Measurements from ENCODE around the gene ALS2.

ALS2 gene

DNA sequence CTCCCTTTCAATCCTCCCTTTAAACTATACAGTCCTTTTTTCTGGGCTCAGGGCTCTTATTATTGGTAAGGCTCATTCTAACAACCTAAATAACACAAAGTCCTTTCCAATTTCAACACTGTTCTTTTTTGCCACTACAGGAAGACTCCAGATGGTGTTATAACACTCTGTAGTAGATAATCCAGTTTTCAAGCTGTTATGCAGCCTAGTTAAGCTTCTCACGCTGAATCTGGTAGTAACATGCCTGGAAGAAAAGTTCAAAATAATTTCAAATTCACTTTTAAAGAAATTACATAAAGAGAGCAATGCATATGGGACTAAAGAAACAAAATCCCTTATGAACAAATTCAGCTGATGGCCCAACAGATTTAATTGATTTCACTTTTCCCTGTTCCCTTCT lies 79.1 kb downstream of the ALS2 start:
- no peak overlapping the region for H3K27ac ChIP-seq (replicated peaks)
- no peak for DNase-seq (ENCODE audit: low read depth in 1 of 2, low spot score in 1 of 2)
- no peak for TF ChIP-seq GABPA (IDR thresholded peaks at IDR 0.05; ENCODE audit: low read depth)
- TF ChIP-seq POLR2AphosphoS5 (IDR thresholded peaks at IDR 0.05; ENCODE audit: low read depth), result no peak
- TF ChIP-seq, protein P1, sequence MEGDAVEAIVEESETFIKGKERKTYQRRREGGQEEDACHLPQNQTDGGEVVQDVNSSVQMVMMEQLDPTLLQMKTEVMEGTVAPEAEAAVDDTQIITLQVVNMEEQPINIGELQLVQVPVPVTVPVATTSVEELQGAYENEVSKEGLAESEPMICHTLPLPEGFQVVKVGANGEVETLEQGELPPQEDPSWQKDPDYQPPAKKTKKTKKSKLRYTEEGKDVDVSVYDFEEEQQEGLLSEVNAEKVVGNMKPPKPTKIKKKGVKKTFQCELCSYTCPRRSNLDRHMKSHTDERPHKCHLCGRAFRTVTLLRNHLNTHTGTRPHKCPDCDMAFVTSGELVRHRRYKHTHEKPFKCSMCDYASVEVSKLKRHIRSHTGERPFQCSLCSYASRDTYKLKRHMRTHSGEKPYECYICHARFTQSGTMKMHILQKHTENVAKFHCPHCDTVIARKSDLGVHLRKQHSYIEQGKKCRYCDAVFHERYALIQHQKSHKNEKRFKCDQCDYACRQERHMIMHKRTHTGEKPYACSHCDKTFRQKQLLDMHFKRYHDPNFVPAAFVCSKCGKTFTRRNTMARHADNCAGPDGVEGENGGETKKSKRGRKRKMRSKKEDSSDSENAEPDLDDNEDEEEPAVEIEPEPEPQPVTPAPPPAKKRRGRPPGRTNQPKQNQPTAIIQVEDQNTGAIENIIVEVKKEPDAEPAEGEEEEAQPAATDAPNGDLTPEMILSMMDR (IDR thresholded peaks at IDR 0.05; ENCODE audit: insufficient read depth, low read length), result no peak
- TF ChIP-seq, protein P2, sequence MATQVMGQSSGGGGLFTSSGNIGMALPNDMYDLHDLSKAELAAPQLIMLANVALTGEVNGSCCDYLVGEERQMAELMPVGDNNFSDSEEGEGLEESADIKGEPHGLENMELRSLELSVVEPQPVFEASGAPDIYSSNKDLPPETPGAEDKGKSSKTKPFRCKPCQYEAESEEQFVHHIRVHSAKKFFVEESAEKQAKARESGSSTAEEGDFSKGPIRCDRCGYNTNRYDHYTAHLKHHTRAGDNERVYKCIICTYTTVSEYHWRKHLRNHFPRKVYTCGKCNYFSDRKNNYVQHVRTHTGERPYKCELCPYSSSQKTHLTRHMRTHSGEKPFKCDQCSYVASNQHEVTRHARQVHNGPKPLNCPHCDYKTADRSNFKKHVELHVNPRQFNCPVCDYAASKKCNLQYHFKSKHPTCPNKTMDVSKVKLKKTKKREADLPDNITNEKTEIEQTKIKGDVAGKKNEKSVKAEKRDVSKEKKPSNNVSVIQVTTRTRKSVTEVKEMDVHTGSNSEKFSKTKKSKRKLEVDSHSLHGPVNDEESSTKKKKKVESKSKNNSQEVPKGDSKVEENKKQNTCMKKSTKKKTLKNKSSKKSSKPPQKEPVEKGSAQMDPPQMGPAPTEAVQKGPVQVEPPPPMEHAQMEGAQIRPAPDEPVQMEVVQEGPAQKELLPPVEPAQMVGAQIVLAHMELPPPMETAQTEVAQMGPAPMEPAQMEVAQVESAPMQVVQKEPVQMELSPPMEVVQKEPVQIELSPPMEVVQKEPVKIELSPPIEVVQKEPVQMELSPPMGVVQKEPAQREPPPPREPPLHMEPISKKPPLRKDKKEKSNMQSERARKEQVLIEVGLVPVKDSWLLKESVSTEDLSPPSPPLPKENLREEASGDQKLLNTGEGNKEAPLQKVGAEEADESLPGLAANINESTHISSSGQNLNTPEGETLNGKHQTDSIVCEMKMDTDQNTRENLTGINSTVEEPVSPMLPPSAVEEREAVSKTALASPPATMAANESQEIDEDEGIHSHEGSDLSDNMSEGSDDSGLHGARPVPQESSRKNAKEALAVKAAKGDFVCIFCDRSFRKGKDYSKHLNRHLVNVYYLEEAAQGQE (IDR thresholded peaks at IDR 0.05; ENCODE audit: insufficient replicate concordance, low read depth), result no peak
- no peak for TF ChIP-seq SPI1 (IDR thresholded peaks at IDR 0.05; ENCODE audit: borderline replicate concordance, low read depth)
- H3K4me3 ChIP-seq (replicated peaks; ENCODE audit: insufficient read depth, low read length), result no peak overlapping the region
- H3K27me3 ChIP-seq (ENCODE audit: insufficient read depth, poor library complexity, severe bottlenecking), result no peaks in the 10 kb centered on the region

DNA sequence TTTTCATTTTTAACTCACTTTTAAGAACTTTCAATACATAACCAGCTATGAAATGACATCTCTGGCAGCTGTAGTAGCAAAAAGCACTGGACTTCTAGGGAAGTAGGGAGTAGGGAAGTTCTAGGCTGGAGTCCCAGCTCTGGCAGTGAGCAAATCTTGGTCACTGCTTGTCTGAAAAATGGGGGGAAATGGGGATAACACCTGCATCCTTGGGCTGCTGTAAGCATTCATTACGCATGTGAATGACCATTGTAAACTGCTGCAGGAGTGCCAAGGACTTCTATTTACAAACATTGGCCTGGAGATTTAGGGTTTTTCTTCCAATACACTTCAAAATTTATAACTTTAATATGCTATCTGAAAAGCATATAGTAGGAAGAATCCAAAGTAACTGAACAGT lies 81.3 kb downstream of the ALS2 start:
- no peak for DNase-seq (ENCODE audit: low read depth in 1 of 2, low spot score in 1 of 2)
- Histone ChIP-seq H3K27ac (replicated peaks) (no peak overlapping the region), H3K4me3 (replicated peaks; ENCODE audit: insufficient read depth, low read length) (no peak overlapping the region), H3K27me3 (ENCODE audit: insufficient read depth, poor library complexity, severe bottlenecking) (no peaks in the 10 kb centered on the region)
- no peak for TF ChIP-seq SPI1 (IDR thresholded peaks at IDR 0.05; ENCODE audit: borderline replicate concordance, low read depth)
- TF ChIP-seq, protein P1 (IDR thresholded peaks at IDR 0.05; ENCODE audit: insufficient read depth, low read length), result no peak
- TF ChIP-seq GABPA (IDR thresholded peaks at IDR 0.05; ENCODE audit: low read depth), result no peak
- TF ChIP-seq, protein P2 (IDR thresholded peaks at IDR 0.05; ENCODE audit: insufficient replicate concordance, low read depth), result no peak
- TF ChIP-seq POLR2AphosphoS5 (IDR thresholded peaks at IDR 0.05; ENCODE audit: low read depth), result no peak

DNA sequence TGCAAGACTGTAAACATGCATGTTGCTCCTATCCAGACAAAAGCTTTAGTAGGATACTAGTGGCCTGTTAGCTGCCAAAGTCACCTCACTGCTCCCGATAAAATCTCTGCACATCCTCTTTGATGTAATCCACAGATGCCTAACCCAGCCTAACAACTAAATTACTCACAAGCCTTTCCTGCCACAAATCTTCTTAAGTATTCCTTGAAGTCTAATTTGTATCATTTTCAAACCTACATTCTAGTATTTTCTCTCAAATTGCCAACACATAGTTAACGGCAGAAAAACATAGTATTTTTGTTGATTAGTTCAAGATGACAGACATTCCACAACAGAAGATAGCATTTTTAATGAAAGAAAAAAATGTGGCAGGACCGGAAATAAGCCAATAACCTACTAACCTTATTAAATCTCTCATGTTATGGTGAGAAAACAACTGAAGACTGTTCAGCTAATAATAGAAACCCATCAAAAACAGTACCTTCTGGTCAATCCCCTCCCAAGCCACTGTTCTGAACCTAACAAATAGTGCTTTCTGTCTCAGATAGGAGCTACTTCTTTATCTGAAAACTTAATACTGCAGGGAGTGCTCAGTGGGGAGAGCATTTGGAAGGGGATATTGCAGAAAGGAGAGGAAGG lies 82.0 kb downstream of the ALS2 start, which contains the start of gene MPP4:
Gene MPP4 (minus strand): TSS at position 57 of the 639 bp plus-strand sequence. CDS start 4,690 bp downstream, outside the sequence.
- Histone ChIP-seq H3K27ac (replicated peaks) (no peak within 1 kb of the TSS), H3K4me3 (replicated peaks; ENCODE audit: insufficient read depth, low read length) (no peak within 1 kb of the TSS), H3K27me3 (ENCODE audit: insufficient read depth, poor library complexity, severe bottlenecking) (no peaks in the 10 kb centered on the region)
- TF ChIP-seq SPI1 (IDR thresholded peaks at IDR 0.05; ENCODE audit: borderline replicate concordance, low read depth) (no peak), POLR2AphosphoS5 (IDR thresholded peaks at IDR 0.05; ENCODE audit: low read depth) (no peak), GABPA (IDR thresholded peaks at IDR 0.05; ENCODE audit: low read depth) (no peak)
- TF ChIP-seq, protein P1 (IDR thresholded peaks at IDR 0.05; ENCODE audit: insufficient read depth, low read length), result no peak
- TF ChIP-seq, protein P2 (IDR thresholded peaks at IDR 0.05; ENCODE audit: insufficient replicate concordance, low read depth), result no peak
- DNase-seq (ENCODE audit: low read depth in 1 of 2, low spot score in 1 of 2), result no peak
